NCI-H1694 treated with DMSO at 0.1 percent for 48 hours (cell line): ENCODE data around the gene PSG4.
"Not testable (repeated sequence)": the region's sequence is repeated elsewhere in the genome, so short reads cannot be mapped to it uniquely, and the experiment has no call there.

Experiments
- DNase-seq: peaks from one replicate; lab custom pipeline; 2025; lab: John Stamatoyannopoulos, UW

PSG4 gene

GRCh38 chr19:43205471-43206105 lies at the start of gene PSG4:
TSS of gene PSG4 (minus strand) at chr19:43205638. CDS start at chr19:43205536, 102 bp downstream.
- not testable (repeated sequence) for DNase-seq

- not testable (repeated sequence) for DNase-seq
Measured at GRCh38 chr19:43251428-43251827, 46.0 kb upstream of the PSG4 start.

GRCh38 chr19:43250296-43250695 lies 44.9 kb upstream of the PSG4 start:
- DNase-seq: not testable (repeated sequence)

- not testable (repeated sequence) for DNase-seq
Measured at GRCh38 chr19:43248635-43249002, 43.2 kb upstream of the PSG4 start.

GRCh38 chr19:43247243-43247880 lies 41.9 kb upstream of the PSG4 start:
- not testable (repeated sequence) for DNase-seq

- not testable (repeated sequence) for DNase-seq
Measured at GRCh38 chr19:43245848-43246247, 40.4 kb upstream of the PSG4 start.

- not testable (repeated sequence) for DNase-seq
Measured at GRCh38 chr19:43242211-43242610, 36.8 kb upstream of the PSG4 start.

GRCh38 chr19:43238213-43238612 lies 32.8 kb upstream of the PSG4 start:
- not testable (repeated sequence) for DNase-seq

- DNase-seq: not testable (repeated sequence)
Measured at GRCh38 chr19:43235686-43236085, 30.2 kb upstream of the PSG4 start.

- no peak for DNase-seq
Measured at GRCh38 chr19:43229315-43229714, 23.9 kb upstream of the PSG4 start.

- DNase-seq: not testable (repeated sequence)
Measured at GRCh38 chr19:43228730-43229129, 23.3 kb upstream of the PSG4 start.

- DNase-seq: not testable (repeated sequence)
Measured at GRCh38 chr19:43226986-43227385, 21.5 kb upstream of the PSG4 start.

GRCh38 chr19:43224855-43225253 lies 19.4 kb upstream of the PSG4 start:
- DNase-seq: no peak

GRCh38 chr19:43224201-43224854 lies 18.9 kb upstream of the PSG4 start:
- not testable (repeated sequence) for DNase-seq

GRCh38 chr19:43221891-43222290 lies 16.5 kb upstream of the PSG4 start:
- not testable (repeated sequence) for DNase-seq

- DNase-seq: not testable (repeated sequence)
Measured at GRCh38 chr19:43219136-43219535, 13.7 kb upstream of the PSG4 start.

- not testable (repeated sequence) for DNase-seq
Measured at GRCh38 chr19:43215881-43216280, 10.4 kb upstream of the PSG4 start.

- DNase-seq: no peak
Measured at GRCh38 chr19:43207991-43208390, 2.6 kb upstream of the PSG4 start.

GRCh38 chr19:43207174-43207573 lies 1.7 kb upstream of the PSG4 start:
- DNase-seq: not testable (repeated sequence)

GRCh38 chr19:43203611-43204010 lies 1.8 kb downstream of the PSG4 start:
- not testable (repeated sequence) for DNase-seq

- DNase-seq: not testable (repeated sequence)
Measured at GRCh38 chr19:43201891-43202290, 3.5 kb downstream of the PSG4 start.

- not testable (repeated sequence) for DNase-seq
Measured at GRCh38 chr19:43201337-43201801, 4.1 kb downstream of the PSG4 start.
